K562 (cell line): Measurements from ENCODE around the gene ZER1. TPM values are rescaled to one million over a fixed set of nuclear protein-coding genes. Genes with fewer than 3 reads are reported as not detected.

Experiments used
- CCNT2 ChIP-seq: IDR thresholded peaks from 2 replicates; pipeline ENCODE4 v1.6.1; 2011; ENCODE audit warnings: borderline replicate concordance, low read depth, mild to moderate bottlenecking, moderate library complexity, mixed read lengths, low read length; ENCODE audit not compliant: insufficient read length; ENCODE audit errors: extremely low read depth
- E2F4 ChIP-seq: sonication (generic); formaldehyde crosslinking; IDR thresholded peaks from 2 replicates; pipeline ENCODE4 v1.8.0; 2022; ENCODE audit warnings: mild to moderate bottlenecking, low read depth, missing genetic modification reagents
- E2F8 ChIP-seq: fragments of 450-650 bp; IDR thresholded peaks from 2 replicates; pipeline ENCODE4 v1.7.1; 2018; ENCODE audit warnings: mild to moderate bottlenecking, low read depth; ENCODE audit not compliant: partially characterized antibody
- EP300 ChIP-seq: IDR thresholded peaks from 2 replicates; pipeline ENCODE4 v1.6.1; 2012; ENCODE audit warnings: low read length, improper control_type of control experiment
- EWSR1 ChIP-seq: fragments of 450-650 bp; IDR thresholded peaks from 2 replicates; pipeline ENCODE4 v1.6.1; 2018; ENCODE audit warnings: borderline replicate concordance, mild to moderate bottlenecking, low read depth, moderate library complexity; ENCODE audit not compliant: partially characterized antibody
- FUS ChIP-seq: fragments of 200-400 bp; formaldehyde crosslinking; optimal IDR thresholded peaks from 2 replicates; pipeline ENCODE3; 2017; ENCODE audit warnings: low read depth, low read length
- HMGXB4 ChIP-seq: sonication (generic); formaldehyde crosslinking; IDR thresholded peaks from 2 replicates; pipeline ENCODE4 v1.8.1; 2023; ENCODE audit warnings: mild to moderate bottlenecking, missing genetic modification reagents
- KLF16 ChIP-seq: IDR thresholded peaks from 2 replicates; pipeline ENCODE4 v1.6.1; 2016; ENCODE audit warnings: antibody characterized with exemption
- MCM7 ChIP-seq, 2 experiments: fragments of 450-650 bp; IDR thresholded peaks; 2 replicates each; pipeline ENCODE4 v1.6.1; 2016 to 2018
- NFIC ChIP-seq: fragments of 450-650 bp; IDR thresholded peaks from 2 replicates; pipeline ENCODE4 v1.6.1; 2017; ENCODE audit warnings: mild to moderate bottlenecking, inconsistent platforms
- POU5F1 ChIP-seq: fragments of 150-350 bp; IDR thresholded peaks from 2 replicates; pipeline ENCODE4 v1.6.1; 2014; ENCODE audit warnings: borderline replicate concordance, low read length, low read depth, mild to moderate bottlenecking; ENCODE audit not compliant: partially characterized antibody
- PRMT5 ChIP-seq: sonication (generic); formaldehyde crosslinking; IDR thresholded peaks from 2 replicates; pipeline ENCODE4 v1.5.0; 2020; ENCODE audit warnings: missing genetic modification reagents
- STAT5A ChIP-seq: IDR thresholded peaks from 2 replicates; pipeline ENCODE4 v1.6.1; 2012; ENCODE audit warnings: low read length, inconsistent platforms, borderline replicate concordance
- XRCC4 ChIP-seq: IDR thresholded peaks from one replicate; pipeline ENCODE4 v1.6.1; 2011; ENCODE audit not compliant: insufficient read depth, insufficient read length; ENCODE audit errors: extremely low read depth
- ZNF561 ChIP-seq: fragments of 450-650 bp; formaldehyde crosslinking; conservative IDR thresholded peaks from 2 replicates; pipeline ENCODE4 v1.4.0; 2020; ENCODE audit warnings: mild to moderate bottlenecking, moderate library complexity
- ZNF592 ChIP-seq: fragments of 450-650 bp; IDR thresholded peaks from 2 replicates; pipeline ENCODE4 v1.6.1; 2017; ENCODE audit warnings: antibody characterized with exemption, mild to moderate bottlenecking
- polyA plus RNA-seq, 8 experiments: library from polyadenylated mRNA; depleted of rRNA in 4 of 8; stranded (reverse) in 5 of 8; unstranded in 3 of 8; fragments of >200 nt; fragmentation: Nextera tagmentation in 2 of 8; fragmentation: Illumina TruSeq in 1 of 8; extraction: Ambion mirVana in 2 of 8; extraction: Trizol in 1 of 8; gene quantifications; 2 replicates each; pipeline versions ENCODE4 v1.2.1 to v1.2.3, GENCODE V29; 2011 to 2014; ENCODE audit warnings: inconsistent platforms in 1 of 8, missing spikeins in 1 of 8
- total RNA-seq, 7 experiments: library from RNA; depleted of rRNA in 6 of 7; stranded (reverse); fragments of >200 nt in 6 of 7; fragmentation: Illumina TruSeq in 2 of 7; extraction: Trizol in 2 of 7; gene quantifications; 2 replicates each; pipeline versions ENCODE4 v1.2.1 to v1.2.3, GENCODE V29; 2011 to 2021; ENCODE audit warnings: low replicate concordance in 1 of 7

Gene ZER1
- total and polyA plus RNA-seq, 9 of the 15 experiments (the other 6 are each of a cell fraction or from before 2014, with no cell fraction given), result 0.07 to 10.7 (median 6.2) TPM

- TF ChIP-seq XRCC4 (no peak), KLF16 (peak; percentile 88), STAT5A (no peak), E2F8 (peak; percentile 60), CCNT2 (peak; percentile 94), EP300 (no peak), NFIC (no peak), ZNF592 (no peak), E2F4 (CRISPR knock-in tag) (peak; percentile 94), MCM7 (IDR thresholded peaks at IDR 0.05) (no peak), EWSR1 (no peak), PRMT5 (CRISPR knock-in tag) (no peak), ZNF561 (no peak), HMGXB4 (CRISPR knock-in tag) (peak; percentile 18; the same call in 1 of the 2 replicates), FUS (peak; percentile 21), POU5F1 (no peak)
Observed at GRCh38 chr9:128723866-128724743, 47.6 kb downstream of the ZER1 start, which contains the start of gene ZDHHC12 (continued).
